IMR-90 (cell line): Measurements from ENCODE around the gene IFT20. TPM values are rescaled to one million over a fixed set of nuclear protein-coding genes. Genes with fewer than 3 reads are reported as not detected.

Source experiments
- ATAC-seq: fragments of 200-7000 bp; cut with Tn5 transposase; 2 replicates; pipeline ENCODE4 v1.9.1; 2020; ENCODE audit warnings: low read depth, mild to moderate bottlenecking, moderate library complexity
- BruUV-seq: library from RNA; stranded (reverse); fragments of 400-500 nt; replicated peaks from 2 replicates; lab custom pipeline; 2021; lab: Mats Ljungman, UMichigan
- CTCF ChIA-PET: fragments of 300-600 bp; formaldehyde crosslinking; extraction: SDS; loops from one replicate; lab custom pipeline; 2021; ENCODE audit warnings: antibody characterized with exemption; lab: Yijun Ruan, JAX
- POLR2A ChIA-PET: fragments of 300-600 bp; sonication (Branson Sonifier 250); formaldehyde crosslinking; loops from one replicate; lab custom pipeline; 2022; ENCODE audit warnings: antibody characterized with exemption; ENCODE audit not compliant: unreplicated experiment; lab: Charles Lee
- DNase-seq: peaks from one replicate; pipeline ENCODE4 v3.0.0; 2013
- H2AFZ ChIP-seq: replicated peaks from 2 replicates; pipeline ENCODE3; 2013; ENCODE audit warnings: low read length, mild to moderate bottlenecking; ENCODE audit not compliant: poor library complexity
- H2AK5ac ChIP-seq: 2 replicates; pipeline ENCODE4 v1.6.1; 2013; ENCODE audit warnings: low read depth, low read length, inconsistent platforms
- H2AK9ac ChIP-seq: replicated peaks from 2 replicates; pipeline ENCODE3; 2013; ENCODE audit warnings: mild to moderate bottlenecking, low read depth, low read length, moderate library complexity; ENCODE audit not compliant: poor library complexity
- H2BK120ac ChIP-seq: 2 replicates; pipeline ENCODE4 v1.6.1; 2013; ENCODE audit warnings: low read depth, low read length, inconsistent platforms
- H2BK15ac ChIP-seq: 3 replicates; pipeline ENCODE4 v1.6.1; 2013; ENCODE audit warnings: low read depth, low read length, inconsistent platforms
- H2BK20ac ChIP-seq: 2 replicates; pipeline ENCODE4 v1.6.1; 2013; ENCODE audit warnings: low read depth, mild to moderate bottlenecking, inconsistent platforms, low read length, moderate library complexity
- H2BK5ac ChIP-seq: 2 replicates; pipeline ENCODE4 v1.6.1; 2013; ENCODE audit warnings: mild to moderate bottlenecking, low read depth, low read length, inconsistent platforms; ENCODE audit not compliant: poor library complexity, severe bottlenecking
- H3K14ac ChIP-seq: replicated peaks from 2 replicates; pipeline ENCODE4 v1.6.1; 2013; ENCODE audit warnings: low read depth, low read length, inconsistent platforms
- H3K18ac ChIP-seq: 2 replicates; pipeline ENCODE4 v1.6.1; 2013; ENCODE audit warnings: low read depth, low read length, control low read depth
- H3K23ac ChIP-seq: 2 replicates; pipeline ENCODE4 v1.6.1; 2013; ENCODE audit warnings: low read depth, low read length, inconsistent platforms
- H3K27ac ChIP-seq: 2 replicates; pipeline ENCODE4 v1.5.1; 2013; ENCODE audit warnings: mild to moderate bottlenecking, control low read depth, low read length; ENCODE audit not compliant: insufficient read depth
- H3K27me3 ChIP-seq: 2 replicates; pipeline ENCODE4 v1.6.1; 2013; ENCODE audit warnings: low read length; ENCODE audit not compliant: control insufficient read depth, insufficient read depth
- H3K36me3 ChIP-seq: 2 replicates; pipeline ENCODE4 v1.6.1; 2013; ENCODE audit warnings: low read length, mixed read lengths; ENCODE audit not compliant: control insufficient read depth, insufficient read depth
- H3K4ac ChIP-seq: 2 replicates; pipeline ENCODE4 v1.6.1; 2013; ENCODE audit warnings: low read depth, low read length, inconsistent platforms
- H3K4me1 ChIP-seq: 2 replicates; pipeline ENCODE4 v1.6.1; 2013; ENCODE audit warnings: low read length, mixed read lengths; ENCODE audit not compliant: control insufficient read depth, insufficient read depth
- H3K4me2 ChIP-seq: 2 replicates; pipeline ENCODE4 v1.6.1; 2013; ENCODE audit warnings: low read depth, mild to moderate bottlenecking, control low read depth, low read length, moderate library complexity
- H3K4me3 ChIP-seq: 2 replicates; pipeline ENCODE4 v1.5.1; 2013; ENCODE audit warnings: low read depth, mild to moderate bottlenecking, control low read depth, low read length, moderate library complexity; ENCODE audit not compliant: insufficient read depth
- H3K56ac ChIP-seq: 2 replicates; pipeline ENCODE4 v1.6.1; 2013; ENCODE audit warnings: low read length, inconsistent platforms; ENCODE audit not compliant: insufficient read depth; ENCODE audit errors: extremely low read depth
- H3K79me1 ChIP-seq, 2 experiments: 2 replicates each; pipeline ENCODE4 v1.6.1; 2013; ENCODE audit warnings: low read length in 2 of 2, inconsistent platforms in 1 of 2, low read depth in 1 of 2
- H3K9ac ChIP-seq: 2 replicates; pipeline ENCODE4 v1.6.1; 2013; ENCODE audit warnings: low read depth, low read length, control low read depth
- H3K9me1 ChIP-seq: 2 replicates; pipeline ENCODE4 v1.6.1; 2013; ENCODE audit warnings: low read length, inconsistent platforms; ENCODE audit not compliant: insufficient read depth
- H3K9me3 ChIP-seq: 2 replicates; pipeline ENCODE4 v1.6.1; 2013; ENCODE audit warnings: low read length; ENCODE audit not compliant: control insufficient read depth, insufficient read depth
- H4K20me1 ChIP-seq: 2 replicates; pipeline ENCODE4 v1.6.1; 2013; ENCODE audit warnings: low read length, inconsistent platforms; ENCODE audit not compliant: insufficient read depth
- H4K5ac ChIP-seq: 2 replicates; pipeline ENCODE4 v1.6.1; 2013; ENCODE audit warnings: mild to moderate bottlenecking, low read depth, low read length, control low read depth
- H4K8ac ChIP-seq, 2 experiments: 2 replicates each; pipeline ENCODE4 v1.6.1; 2013; ENCODE audit warnings: low read depth in 2 of 2, low read length in 2 of 2, control low read depth in 1 of 2, inconsistent platforms in 1 of 2
- H4K91ac ChIP-seq: 2 replicates; pipeline ENCODE4 v1.6.1; 2013; ENCODE audit warnings: low read depth, low read length, inconsistent platforms; ENCODE audit not compliant: insufficient read depth
- CEBPB ChIP-seq: IDR thresholded peaks from 2 replicates; pipeline ENCODE4 v1.6.1; 2012; ENCODE audit warnings: low read depth, low read length, improper control_type of control experiment
- WGBS, 2 experiments: methylation state at CpG; one replicate each; pipeline versions ENCODE4 v1.1.5 to v1.1.7; 2013; ENCODE audit warnings: missing lambda C conversion rate in 2 of 2; ENCODE audit not compliant: insufficient read length in 1 of 2; ENCODE audit errors: extremely low coverage in 2 of 2; 5-methylcytosine and 5-hydroxymethylcytosine counted together
- dilution Hi-C: fragments of 300-500 bp; cut with HindIII; formaldehyde crosslinking; loops from one replicate; pipeline ENCODE4 v1.14.3; 2018; ENCODE audit warnings: low sequenced_read_pairs; ENCODE audit not compliant: unreplicated experiment
- in situ Hi-C: fragments of 300-500 bp; cut with MboI; formaldehyde crosslinking; loops from 3 replicates; pipeline ENCODE4 v1.14.3; 2019; ENCODE audit warnings: low sequenced_read_pairs, inconsistent platforms, mixed read lengths
- intact Hi-C: fragments of 100-400 bp; cut with micrococcal nuclease; formaldehyde crosslinking; loops from 2 replicates; pipeline ENCODE4 v1.10.0; 2022
- polyA plus RNA-seq, 3 experiments: library from polyadenylated mRNA; depleted of rRNA; stranded (reverse); fragments of >200 nt; gene quantifications; 2 replicates each; pipeline ENCODE4 v1.2.3, GENCODE V29; 2012; ENCODE audit warnings: low replicate concordance in 1 of 3
- total RNA-seq: library from RNA; depleted of rRNA; stranded (reverse); fragments of >200 nt; gene quantifications from 2 replicates; pipeline ENCODE4 v1.2.3, GENCODE V29; 2012

The IFT20 gene
- total and polyA plus RNA-seq, 2 of the 4 experiments (the other 2 are of a cell fraction): 25.5 to 46.3 TPM

DNA sequence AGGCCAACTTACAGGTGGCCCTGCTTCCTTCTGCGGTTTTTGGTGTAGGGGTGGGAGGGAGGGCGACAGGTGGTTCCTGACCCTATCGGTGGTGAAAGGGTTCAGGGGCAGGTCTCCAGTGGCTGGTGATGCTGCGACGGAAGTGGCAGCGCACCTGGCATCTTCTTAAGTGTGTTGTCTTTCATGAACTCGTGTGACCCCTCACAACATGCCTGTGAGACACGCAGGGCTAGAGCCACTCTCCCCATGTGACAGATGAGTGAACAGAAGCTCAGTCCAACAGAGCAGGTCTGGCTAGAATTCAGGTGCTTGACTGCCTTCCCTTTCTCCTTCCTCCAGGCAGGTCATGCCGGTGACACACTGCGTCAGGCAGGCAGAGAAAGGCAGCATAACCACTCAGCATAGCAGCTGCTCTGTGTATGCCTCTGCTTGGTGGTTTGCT, 8.2 kb upstream of the IFT20 start:
- H2BK5ac ChIP-seq: no peak overlapping the region
- no peak overlapping the region for H2BK20ac ChIP-seq
- no peak overlapping the region for H3K4me2 ChIP-seq
- peaks cover 26% of the 10 kb centered on the region for H4K20me1 ChIP-seq
- DNase-seq (no peak), ATAC-seq (no peak)
- H3K27ac ChIP-seq: no peak overlapping the region
- peaks cover 16% of the 10 kb centered on the region for H3K4me1 ChIP-seq
- peaks cover 79% of the 10 kb centered on the region for H3K36me3 ChIP-seq
- no peak overlapping the region for H3K18ac ChIP-seq
- no peak overlapping the region for H3K14ac ChIP-seq
- no peak overlapping the region for H3K23ac ChIP-seq
- H2BK15ac ChIP-seq: no peak overlapping the region
- WGBS, 2 experiments: 81% methylated on average over 5 of the region's 10 CpGs; no CpG with 5 or more reads in 1 of the 2 experiments
- no peak overlapping the region for H3K4me3 ChIP-seq
- H4K91ac ChIP-seq: no peak overlapping the region
- peaks cover 25 to 85% of the 10 kb centered on the region in 2 experiments for H3K79me1 ChIP-seq
- no peak overlapping the region for H4K8ac ChIP-seq
- H2AFZ ChIP-seq: no peak overlapping the region
- intact Hi-C loops (no loop called here), dilution Hi-C loops (no loop called here), in situ Hi-C loops (loop anchor here (25.0 kb wide), 1 partner anchor 806 kb away; no protein-coding TSS in a partner anchor)
- H3K9me1 ChIP-seq: peaks cover 16% of the 10 kb centered on the region; the same call in 1 of the 2 replicates
- H3K4ac ChIP-seq: no peak overlapping the region
- no peaks in the 10 kb centered on the region for H3K27me3 ChIP-seq
- TF ChIP-seq CEBPB: no peak
- H3K9me3 ChIP-seq: no peaks in the 10 kb centered on the region
- POLR2A ChIA-PET: no interaction called here
- H4K5ac ChIP-seq: no peak overlapping the region
- no peak overlapping the region for H2AK5ac ChIP-seq
- CTCF ChIA-PET: no interaction called here
- H3K56ac ChIP-seq: no peak overlapping the region
- no peak overlapping the region for H3K9ac ChIP-seq
- H2BK120ac ChIP-seq: no peak overlapping the region
- H2AK9ac ChIP-seq: no peak overlapping the region
- BruUV-seq: no TSS peak
